Thoracic aorta (tissue), 2 donors: ENCODE data around the gene ZNF668. TPM values are rescaled to one million over a fixed set of nuclear protein-coding genes. Genes with fewer than 3 reads are reported as not detected.

Experiments used
- ATAC-seq: fragments of 150-250 bp; one replicate; pipeline ENCODE4 v1.8.0; 2017; ENCODE audit warnings: low read depth; ENCODE audit not compliant: insufficient number of reproducible peaks, low FRiP score
- DNase-seq: peaks from one replicate; pipeline ENCODE4 v3.0.0-alpha.2; 2020; ENCODE audit warnings: low spot score
- H3K27ac ChIP-seq, 2 donors: fragments of 200-600 bp; sonication (generic); 1 replicate in 1 of 2; 2 replicates in 1 of 2; pipeline ENCODE4 v1.5.1; 2016; ENCODE audit warnings: mild to moderate bottlenecking in 2 of 2, moderate library complexity in 2 of 2
- H3K27me3 ChIP-seq: fragments of 200-600 bp; sonication (generic); replicated peaks from 2 replicates; pipeline ENCODE4 v1.6.0; 2016; ENCODE audit warnings: mild to moderate bottlenecking; ENCODE audit not compliant: insufficient read depth
- H3K36me3 ChIP-seq: fragments of 200-600 bp; sonication (generic); one replicate; pipeline ENCODE4 v1.5.1; 2016
- H3K4me1 ChIP-seq, 2 donors: fragments of 200-600 bp; sonication (generic); 1 replicate in 1 of 2; 2 replicates in 1 of 2; pipeline versions ENCODE4 v1.5.1 to v1.6.0; 2016; ENCODE audit warnings: low read depth in 2 of 2, mild to moderate bottlenecking in 1 of 2; ENCODE audit not compliant: control insufficient read depth in 1 of 2
- H3K4me3 ChIP-seq: fragments of 200-600 bp; sonication (generic); 2 replicates; pipeline ENCODE4 v1.5.1; 2016; ENCODE audit warnings: mild to moderate bottlenecking
- H3K9me3 ChIP-seq: fragments of 200-600 bp; sonication (generic); 2 replicates; pipeline ENCODE4 v1.5.1; 2016
- total RNA-seq, 2 donors: library from RNA; depleted of rRNA; stranded (reverse); fragments of >200 nt; gene quantifications; one replicate each; pipeline versions ENCODE4 v1.1.0 to v1.2.3, GENCODE V29; 2016
- TF ChIP-seq, protein P1 (sequence below): fragments of 200-600 bp; sonication (generic); IDR thresholded peaks from one replicate; pipeline ENCODE4 v1.5.1; 2019; ENCODE audit warnings: antibody characterized with exemption

The ZNF668 gene
- total RNA-seq, 2 donors from 2014 or later: 10.3 to 14.5 TPM

DNA sequence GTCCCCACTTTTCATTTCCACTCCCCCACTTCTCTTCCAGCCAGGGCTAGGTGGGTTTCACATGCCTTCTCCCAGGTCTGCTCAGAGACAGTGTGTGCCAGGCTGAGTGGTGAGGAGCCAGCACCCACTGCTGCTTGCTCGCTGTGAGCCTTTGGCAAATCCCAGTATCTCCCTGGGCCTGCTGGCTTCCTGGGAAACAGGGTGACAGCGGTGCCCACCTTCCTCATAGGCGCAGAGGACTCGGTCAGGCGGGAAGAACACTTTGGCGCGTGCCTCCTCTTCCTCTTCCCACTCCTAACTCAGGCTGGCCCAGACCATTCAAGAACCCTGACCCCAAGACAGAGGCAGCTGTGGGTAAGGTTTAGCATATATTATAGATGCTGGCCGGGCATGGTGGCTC is 15.2 kb upstream of the ZNF668 start:
- no peak for ATAC-seq
- H3K36me3 ChIP-seq: peaks cover 25% of the 10 kb centered on the region

GRCh38 chr16:31088459-31089183 is 14.6 kb upstream of the ZNF668 start, which contains the start of gene PRSS53:
Gene PRSS53 (minus strand): TSS chr16:31088943. CDS start chr16:31088809, 134 bp downstream.
- DNase-seq: no peak

More for the DNA sequence above, 15.2 kb upstream of the ZNF668 start:
- no peak overlapping the region for H3K4me3 ChIP-seq
- DNase-seq: no peak
- no peaks in the 10 kb centered on the region for H3K9me3 ChIP-seq
- H3K4me1 ChIP-seq: no peaks in the 10 kb centered on the region
- H3K27me3 ChIP-seq: no peaks in the 10 kb centered on the region
- H3K27ac ChIP-seq: no peak overlapping the region
- TF ChIP-seq, protein P1, sequence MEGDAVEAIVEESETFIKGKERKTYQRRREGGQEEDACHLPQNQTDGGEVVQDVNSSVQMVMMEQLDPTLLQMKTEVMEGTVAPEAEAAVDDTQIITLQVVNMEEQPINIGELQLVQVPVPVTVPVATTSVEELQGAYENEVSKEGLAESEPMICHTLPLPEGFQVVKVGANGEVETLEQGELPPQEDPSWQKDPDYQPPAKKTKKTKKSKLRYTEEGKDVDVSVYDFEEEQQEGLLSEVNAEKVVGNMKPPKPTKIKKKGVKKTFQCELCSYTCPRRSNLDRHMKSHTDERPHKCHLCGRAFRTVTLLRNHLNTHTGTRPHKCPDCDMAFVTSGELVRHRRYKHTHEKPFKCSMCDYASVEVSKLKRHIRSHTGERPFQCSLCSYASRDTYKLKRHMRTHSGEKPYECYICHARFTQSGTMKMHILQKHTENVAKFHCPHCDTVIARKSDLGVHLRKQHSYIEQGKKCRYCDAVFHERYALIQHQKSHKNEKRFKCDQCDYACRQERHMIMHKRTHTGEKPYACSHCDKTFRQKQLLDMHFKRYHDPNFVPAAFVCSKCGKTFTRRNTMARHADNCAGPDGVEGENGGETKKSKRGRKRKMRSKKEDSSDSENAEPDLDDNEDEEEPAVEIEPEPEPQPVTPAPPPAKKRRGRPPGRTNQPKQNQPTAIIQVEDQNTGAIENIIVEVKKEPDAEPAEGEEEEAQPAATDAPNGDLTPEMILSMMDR: no peak

GRCh38 chr16:31087971-31088370 is 13.9 kb upstream of the ZNF668 start:
- Histone ChIP-seq H3K27ac (no peak overlapping the region), H3K9me3 (no peaks in the 10 kb centered on the region), H3K36me3 (peaks cover 30% of the 10 kb centered on the region), H3K4me3 (no peak overlapping the region), H3K4me1 (no peaks in the 10 kb centered on the region), H3K27me3 (no peaks in the 10 kb centered on the region)
- ATAC-seq (no peak), DNase-seq (no peak)
- TF ChIP-seq, protein P1: no peak

More at GRCh38 chr16:31088459-31089183, 14.6 kb upstream of the ZNF668 start, which contains the start of gene PRSS53:
- Histone ChIP-seq H3K27ac (no peak within 1 kb of the TSS), H3K9me3 (no peaks in the 10 kb centered on the region), H3K4me3 (no peak within 1 kb of the TSS), H3K36me3 (peaks cover 27% of the 10 kb centered on the region), H3K27me3 (no peaks in the 10 kb centered on the region), H3K4me1 (no peaks in the 10 kb centered on the region)
- TF ChIP-seq, protein P1: no peak
- ATAC-seq: no peak

GRCh38 chr16:31087481-31087880 is 13.4 kb upstream of the ZNF668 start:
- Histone ChIP-seq H3K4me3 (no peak overlapping the region), H3K27ac (no peak overlapping the region), H3K36me3 (peaks cover 31% of the 10 kb centered on the region), H3K4me1 (no peaks in the 10 kb centered on the region), H3K27me3 (no peaks in the 10 kb centered on the region), H3K9me3 (no peaks in the 10 kb centered on the region)
- ATAC-seq: no peak
- TF ChIP-seq, protein P1: no peak
- DNase-seq: no peak

- no peak for DNase-seq
- TF ChIP-seq, protein P1: no peak
- H3K36me3 ChIP-seq: peaks cover 36% of the 10 kb centered on the region
Measured at GRCh38 chr16:31086629-31086906, 12.5 kb upstream of the ZNF668 start.

More at GRCh38 chr16:31086629-31086906, 12.5 kb upstream of the ZNF668 start:
- Histone ChIP-seq H3K4me1 (peaks cover 0 to 6% of the 10 kb centered on the region in 2 donors), H3K4me3 (no peak overlapping the region), H3K27me3 (no peaks in the 10 kb centered on the region), H3K27ac (no peak overlapping the region), H3K9me3 (no peaks in the 10 kb centered on the region)
- ATAC-seq: no peak
